ENCODE data around the gene ITGAE. TPM values are rescaled to one million over a fixed set of nuclear protein-coding genes. Genes with fewer than 3 reads are reported as not detected.
"Not testable (repeated sequence)": the region's sequence is repeated elsewhere in the genome, so short reads cannot be mapped to it uniquely, and the experiment has no call there.

Gene ITGAE
- total RNA-seq, 1 donor from 2014 or later: 24.5 TPM

DNA sequence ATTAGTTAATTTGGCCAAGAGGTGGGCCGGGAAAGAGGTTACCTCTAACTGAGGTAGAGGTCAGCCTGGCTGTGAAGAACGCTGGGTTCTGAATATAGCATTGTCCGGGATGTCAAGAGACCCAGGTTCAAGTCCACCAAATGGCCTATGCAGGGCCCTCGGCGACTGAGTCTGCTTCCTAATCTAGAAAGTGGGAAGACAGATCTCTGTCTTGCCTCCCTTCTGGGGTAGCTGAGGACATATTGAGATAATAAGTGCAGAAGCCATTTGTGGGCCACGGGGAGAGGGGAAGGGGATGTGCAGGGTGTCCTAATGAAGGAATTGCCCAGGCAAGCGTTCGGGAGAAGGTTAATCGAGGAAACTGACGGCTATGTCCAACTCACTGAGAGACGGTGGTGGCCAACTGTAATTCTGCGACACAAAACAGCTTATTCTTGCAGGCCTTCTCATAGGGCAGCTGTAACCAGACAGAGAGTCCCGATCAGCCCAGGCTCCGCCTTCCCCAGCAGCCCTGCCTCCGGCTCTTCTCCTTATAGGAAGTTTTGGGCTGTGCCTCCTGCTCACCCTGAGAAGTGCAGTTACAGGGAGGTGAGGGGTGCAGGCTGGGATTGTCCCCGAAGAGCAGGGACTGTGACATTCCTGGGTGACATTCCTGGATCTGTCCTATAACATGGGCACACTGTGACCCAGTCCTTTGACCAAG lies 61.4 kb downstream of the ITGAE start:
- DNase-seq (ENCODE audit: extremely low spot score, unreplicated experiment): no peak
- peaks cover 4% of the 10 kb centered on the region for H3K27me3 Mint-ChIP-seq (ENCODE audit: unreplicated experiment)
- H3K4me3 Mint-ChIP-seq (ENCODE audit: unreplicated experiment): no peak overlapping the region
- no peak overlapping the region for H3K27ac Mint-ChIP-seq (ENCODE audit: unreplicated experiment)
- no peaks in the 10 kb centered on the region for H3K9me3 Mint-ChIP-seq (ENCODE audit: unreplicated experiment)
- TF ChIP-seq, protein P1, sequence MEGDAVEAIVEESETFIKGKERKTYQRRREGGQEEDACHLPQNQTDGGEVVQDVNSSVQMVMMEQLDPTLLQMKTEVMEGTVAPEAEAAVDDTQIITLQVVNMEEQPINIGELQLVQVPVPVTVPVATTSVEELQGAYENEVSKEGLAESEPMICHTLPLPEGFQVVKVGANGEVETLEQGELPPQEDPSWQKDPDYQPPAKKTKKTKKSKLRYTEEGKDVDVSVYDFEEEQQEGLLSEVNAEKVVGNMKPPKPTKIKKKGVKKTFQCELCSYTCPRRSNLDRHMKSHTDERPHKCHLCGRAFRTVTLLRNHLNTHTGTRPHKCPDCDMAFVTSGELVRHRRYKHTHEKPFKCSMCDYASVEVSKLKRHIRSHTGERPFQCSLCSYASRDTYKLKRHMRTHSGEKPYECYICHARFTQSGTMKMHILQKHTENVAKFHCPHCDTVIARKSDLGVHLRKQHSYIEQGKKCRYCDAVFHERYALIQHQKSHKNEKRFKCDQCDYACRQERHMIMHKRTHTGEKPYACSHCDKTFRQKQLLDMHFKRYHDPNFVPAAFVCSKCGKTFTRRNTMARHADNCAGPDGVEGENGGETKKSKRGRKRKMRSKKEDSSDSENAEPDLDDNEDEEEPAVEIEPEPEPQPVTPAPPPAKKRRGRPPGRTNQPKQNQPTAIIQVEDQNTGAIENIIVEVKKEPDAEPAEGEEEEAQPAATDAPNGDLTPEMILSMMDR (IDR thresholded peaks at IDR 0.05): no peak
- H3K4me1 Mint-ChIP-seq (ENCODE audit: unreplicated experiment): peaks cover 7% of the 10 kb centered on the region
- H3K36me3 Mint-ChIP-seq (ENCODE audit: unreplicated experiment): no peaks in the 10 kb centered on the region

DNA sequence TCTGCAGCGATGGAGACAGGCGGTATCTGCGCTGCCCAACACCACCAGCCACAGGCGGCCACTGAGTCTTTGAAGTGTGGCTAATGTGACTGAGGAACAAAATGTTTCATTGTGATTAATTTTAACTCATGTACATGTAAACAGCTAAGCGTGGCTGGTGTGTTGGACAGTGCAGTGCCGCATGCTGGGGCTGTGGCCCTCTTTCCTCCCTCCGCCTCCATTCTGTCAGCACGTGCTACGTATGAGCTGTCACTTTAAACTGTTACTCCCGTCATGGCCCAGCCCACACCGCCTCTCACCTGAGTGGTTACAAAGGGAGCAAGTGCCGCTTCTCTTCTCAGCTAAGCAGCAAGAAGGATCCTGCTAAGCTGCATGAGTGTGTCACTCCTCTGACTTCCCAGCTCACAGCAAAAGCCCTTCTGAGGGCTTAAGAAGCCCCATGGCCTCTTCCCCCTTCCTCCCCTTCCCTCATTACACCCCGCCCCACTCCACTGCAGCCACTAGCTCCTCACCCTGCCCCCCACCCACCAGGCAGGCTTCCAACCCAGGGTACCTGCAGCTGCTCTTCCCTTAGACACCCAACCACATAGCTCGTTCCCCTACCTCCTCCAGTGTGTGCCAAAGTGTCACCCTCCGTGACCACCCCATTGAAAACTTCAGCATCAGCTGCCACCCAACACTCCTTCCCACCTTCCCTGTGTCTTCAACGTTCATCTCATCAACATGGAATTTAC lies 62.3 kb downstream of the ITGAE start:
- H3K27ac Mint-ChIP-seq (ENCODE audit: unreplicated experiment): no peak overlapping the region
- no peak for DNase-seq (ENCODE audit: extremely low spot score, unreplicated experiment)
- H3K9me3 Mint-ChIP-seq (ENCODE audit: unreplicated experiment): no peaks in the 10 kb centered on the region
- TF ChIP-seq, protein P1 (IDR thresholded peaks at IDR 0.05): no peak
- no peak overlapping the region for H3K4me3 Mint-ChIP-seq (ENCODE audit: unreplicated experiment)
- no peaks in the 10 kb centered on the region for H3K36me3 Mint-ChIP-seq (ENCODE audit: unreplicated experiment)
- peaks cover 16% of the 10 kb centered on the region for H3K4me1 Mint-ChIP-seq (ENCODE audit: unreplicated experiment)
- peaks cover 4% of the 10 kb centered on the region for H3K27me3 Mint-ChIP-seq (ENCODE audit: unreplicated experiment)

DNA sequence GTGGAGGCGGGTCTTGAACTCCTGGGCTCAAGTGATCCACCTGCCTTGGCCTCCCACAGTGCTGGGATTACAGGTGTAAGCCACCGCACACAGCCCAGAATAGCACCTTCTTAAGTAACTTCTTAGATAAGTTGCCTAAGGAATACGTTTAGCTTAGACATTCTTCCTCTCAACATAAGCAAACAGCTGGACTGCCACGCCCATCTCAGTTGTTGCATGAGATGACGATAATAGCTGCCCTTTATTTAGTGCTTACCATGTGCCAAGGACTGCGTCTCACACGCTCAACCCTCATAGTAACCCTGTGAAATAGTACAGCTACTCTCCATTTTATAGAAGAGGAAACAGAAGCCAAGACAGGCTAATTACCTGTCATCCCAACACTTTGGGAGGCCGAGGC lies 65.5 kb downstream of the ITGAE start:
- TF ChIP-seq, protein P1 (IDR thresholded peaks at IDR 0.05): no peak
- peaks cover 4% of the 10 kb centered on the region for H3K27me3 Mint-ChIP-seq (ENCODE audit: unreplicated experiment)
- H3K27ac Mint-ChIP-seq (ENCODE audit: unreplicated experiment): no peak overlapping the region
- no peaks in the 10 kb centered on the region for H3K36me3 Mint-ChIP-seq (ENCODE audit: unreplicated experiment)
- DNase-seq (ENCODE audit: extremely low spot score, unreplicated experiment): no peak
- H3K4me3 Mint-ChIP-seq (ENCODE audit: unreplicated experiment): no peak overlapping the region
- H3K9me3 Mint-ChIP-seq (ENCODE audit: unreplicated experiment): no peaks in the 10 kb centered on the region
- peaks cover 46% of the 10 kb centered on the region for H3K4me1 Mint-ChIP-seq (ENCODE audit: unreplicated experiment)

DNA sequence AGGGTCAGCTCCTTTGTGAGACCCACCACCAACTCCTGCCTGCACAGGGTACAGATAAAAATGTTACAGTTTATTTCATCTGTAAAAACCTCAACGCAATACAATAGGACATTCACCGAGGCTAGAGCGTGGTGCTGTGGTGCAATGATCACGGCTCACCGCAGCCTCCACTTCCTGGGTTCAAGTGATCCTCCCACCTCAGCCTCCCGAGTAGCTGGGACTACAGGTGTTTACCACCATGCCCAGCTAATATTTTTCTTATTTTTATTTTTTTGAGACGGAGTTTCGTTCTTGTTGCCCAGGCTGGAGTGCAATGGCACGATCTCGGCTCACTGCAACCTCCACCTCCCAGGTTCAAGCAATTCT lies 66.1 kb downstream of the ITGAE start:
- not testable (repeated sequence) for H3K36me3 Mint-ChIP-seq (ENCODE audit: unreplicated experiment); H3K4me3 Mint-ChIP-seq (ENCODE audit: unreplicated experiment); H3K27ac Mint-ChIP-seq (ENCODE audit: unreplicated experiment); H3K9me3 Mint-ChIP-seq (ENCODE audit: unreplicated experiment); H3K27me3 Mint-ChIP-seq (ENCODE audit: unreplicated experiment); DNase-seq (ENCODE audit: extremely low spot score, unreplicated experiment)
- peaks cover 49% of the 10 kb centered on the region for H3K4me1 Mint-ChIP-seq (ENCODE audit: unreplicated experiment)

DNA sequence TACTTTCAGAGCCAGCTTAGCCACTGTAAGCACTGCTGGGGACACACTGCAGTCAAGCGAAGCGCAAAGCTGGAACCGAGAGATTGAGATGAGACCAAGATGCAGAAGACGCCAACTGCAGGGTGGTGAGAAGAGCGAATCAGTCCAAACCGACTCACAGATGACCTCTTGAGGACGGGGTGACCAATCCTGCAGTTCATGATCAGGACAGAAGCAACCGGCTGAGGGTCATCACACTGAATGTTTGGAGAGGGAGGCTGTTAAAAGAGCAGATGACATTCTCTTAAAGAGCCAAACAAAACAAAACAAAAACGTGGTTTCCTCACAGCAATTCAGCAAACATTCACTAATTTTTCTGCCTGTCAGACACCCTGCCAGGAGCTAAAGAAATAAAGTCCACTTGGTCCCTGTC lies 68.8 kb downstream of the ITGAE start:
- Mint-ChIP-seq H3K36me3 (ENCODE audit: unreplicated experiment) (no peaks in the 10 kb centered on the region), H3K27ac (ENCODE audit: unreplicated experiment) (peak overlapping the region; percentile 72), H3K4me1 (ENCODE audit: unreplicated experiment) (peaks cover 41% of the 10 kb centered on the region), H3K9me3 (ENCODE audit: unreplicated experiment) (no peaks in the 10 kb centered on the region), H3K4me3 (ENCODE audit: unreplicated experiment) (no peak overlapping the region), H3K27me3 (ENCODE audit: unreplicated experiment) (peaks cover 4% of the 10 kb centered on the region)
- TF ChIP-seq, protein P1 (IDR thresholded peaks at IDR 0.05): no peak
- no peak for DNase-seq (ENCODE audit: extremely low spot score, unreplicated experiment)

All from osteocyte (in vitro differentiated cells).